ENCODE results near the gene PTGES3L. TPM values are rescaled to one million over a fixed set of nuclear protein-coding genes. Genes with fewer than 3 reads are reported as not detected.
A peak's percentile ranks its signal among the peaks of the same experiment; 100 is the strongest.

PTGES3L gene
- polyA plus RNA-seq, 1 of the 3 experiments (the other 2 are of a cell fraction), result 1.4 TPM

GRCh38 chr17:42989726-42990652, 10.1 kb upstream of the PTGES3L start:
- H3K4me3 ChIP-seq (ENCODE audit: low read depth in 2 of 2, low read length in 1 of 2), result no peak overlapping the region
- no peak overlapping the region for H2AFZ ChIP-seq (ENCODE audit: low read depth)
- WGBS (ENCODE audit: low lambda C conversion rate), result 66% methylated on average over 6 of the region's 6 CpGs
- no peak overlapping the region for H3K9ac ChIP-seq
- peaks cover 19% of the 10 kb centered on the region for H3K79me2 ChIP-seq (ENCODE audit: insufficient read depth)
- ChIA-PET CTCF (no interaction called here), POLR2A (no interaction called here)
- DNase-seq, result no peak
- H3K9me3 ChIP-seq, result no peaks in the 10 kb centered on the region
- H3K27me3 ChIP-seq (ENCODE audit: insufficient read depth), result no peaks in the 10 kb centered on the region
- no peaks in the 10 kb centered on the region for H3K9me2 ChIP-seq
- peaks cover 0 to 11% of the 10 kb centered on the region in 2 experiments; a peak in 1 of 4 replicates for H3K4me1 ChIP-seq (ENCODE audit: control insufficient read depth in 1 of 2, insufficient read depth in 2 of 2, low read depth in 1 of 2, low read length in 1 of 2)
- peak overlapping the region in 1 of 2 experiments; percentile 17; a peak in 1 of 4 replicates for H3K27ac ChIP-seq (ENCODE audit: low read depth in 2 of 2, low read length in 1 of 2)
- H3K4me2 ChIP-seq, result no peak overlapping the region
- peaks cover 64 to 69% of the 10 kb centered on the region in 2 experiments for H3K36me3 ChIP-seq (replicated peaks in 1 of 2; ENCODE audit: control insufficient read depth in 1 of 2, insufficient read depth in 2 of 2, low read length in 1 of 2)
- TF ChIP-seq FOSL2 (IDR thresholded peaks at IDR 0.05; ENCODE audit: borderline replicate concordance, low read depth) (peak; percentile 15; the same call in 1 of the 2 replicates), MAX (IDR thresholded peaks at IDR 0.05; ENCODE audit: low read depth) (no peak)
- peaks cover 21% of the 10 kb centered on the region for H3F3A ChIP-seq (replicated peaks; ENCODE audit: insufficient read depth)
- no peaks in the 10 kb centered on the region for H4K20me1 ChIP-seq (ENCODE audit: insufficient read depth)

- no peaks in the 10 kb centered on the region for H3K9me3 ChIP-seq
- H3K27me3 ChIP-seq (ENCODE audit: insufficient read depth), result no peaks in the 10 kb centered on the region
- no peak for DNase-seq
- H3K4me2 ChIP-seq, result no peak overlapping the region
- peaks cover 27% of the 10 kb centered on the region for H3K79me2 ChIP-seq (ENCODE audit: insufficient read depth)
- no peaks in the 10 kb centered on the region for H3K9me2 ChIP-seq
- H3F3A ChIP-seq (replicated peaks; ENCODE audit: insufficient read depth), result peaks cover 20% of the 10 kb centered on the region
- ChIA-PET POLR2A (no interaction called here), CTCF (interaction anchor here (4.2 kb wide), 1 partner anchor 9 kb away, joined by 27 read pairs; the partner anchor contains the start of gene RPL27)
- TF ChIP-seq EZH2phosphoT487 (IDR thresholded peaks at IDR 0.05; ENCODE audit: borderline replicate concordance, low read depth) (no peak), RXRA (IDR thresholded peaks at IDR 0.05; ENCODE audit: borderline replicate concordance, low read depth) (no peak), FOSL2 (IDR thresholded peaks at IDR 0.05; ENCODE audit: borderline replicate concordance, low read depth) (no peak), TCF12 (IDR thresholded peaks at IDR 0.05) (no peak), JUND (IDR thresholded peaks at IDR 0.05) (no peak), MXI1 (IDR thresholded peaks at IDR 0.05; ENCODE audit: low read depth, low read length) (no peak), EP300 (IDR thresholded peaks at IDR 0.05; ENCODE audit: borderline replicate concordance in 1 of 2, low read depth in 1 of 2, low read length in 1 of 2) (no peak), ELF1 (IDR thresholded peaks at IDR 0.05) (no peak), PBX3 (IDR thresholded peaks at IDR 0.05) (no peak)
- H4K20me1 ChIP-seq (ENCODE audit: insufficient read depth), result no peaks in the 10 kb centered on the region
- no peak overlapping the region for H3K9ac ChIP-seq
- WGBS (ENCODE audit: low lambda C conversion rate), result 80% methylated on average over 5 of the region's 5 CpGs
- peaks cover 57 to 74% of the 10 kb centered on the region in 2 experiments for H3K36me3 ChIP-seq (replicated peaks in 1 of 2; ENCODE audit: control insufficient read depth in 1 of 2, insufficient read depth in 2 of 2, low read length in 1 of 2)
- H2AFZ ChIP-seq (ENCODE audit: low read depth), result no peak overlapping the region
- H3K27ac ChIP-seq (ENCODE audit: low read depth in 2 of 2, low read length in 1 of 2), result peak overlapping the region in 1 of 2 experiments; percentile 13; a peak in 1 of 4 replicates
- peaks cover 0 to 11% of the 10 kb centered on the region in 2 experiments; a peak in 1 of 4 replicates for H3K4me1 ChIP-seq (ENCODE audit: control insufficient read depth in 1 of 2, insufficient read depth in 2 of 2, low read depth in 1 of 2, low read length in 1 of 2)
- H3K4me3 ChIP-seq (ENCODE audit: low read depth in 2 of 2, low read length in 1 of 2), result no peak overlapping the region
Measured at GRCh38 chr17:42989141-42989540, 9.3 kb upstream of the PTGES3L start.
